Measurements from ENCODE around the gene OOSP4A. TPM values are rescaled to one million over a fixed set of nuclear protein-coding genes. Genes with fewer than 3 reads are reported as not detected.

OOSP4A gene
- total RNA-seq, 2 experiments from 2014 or later, result not detected

GRCh38 chr11:59967677-59968394, 4.0 kb downstream of the OOSP4A start:
- no peaks in the 10 kb centered on the region for H3K27me3 ChIP-seq (ENCODE audit: control insufficient read depth in 1 of 2, insufficient read depth in 2 of 2, low read length in 2 of 2)
- no peaks in the 10 kb centered on the region for H3K9me3 ChIP-seq (ENCODE audit: control insufficient read depth in 1 of 2, insufficient read depth in 1 of 2, low read length in 2 of 2)
- no peak for ATAC-seq (ENCODE audit: poor library complexity)
- intact Hi-C loops (cut with DNase I, micrococcal nuclease), result no loop called here
- POLR2A ChIA-PET, result no interaction called here
- H3K4me1 Mint-ChIP-seq (ENCODE audit: low read depth), result no peaks in the 10 kb centered on the region
- H3K27ac ChIP-seq (ENCODE audit: low read depth in 1 of 2, low read length in 2 of 2), result no peak overlapping the region
- H3K4me3 ChIP-seq (ENCODE audit: low read length), result no peak overlapping the region
- no peaks in the 10 kb centered on the region for H3K9me3 Mint-ChIP-seq
- DNase-seq, result no peak
- TF ChIP-seq CTCF (IDR thresholded peaks at IDR 0.05), result no peak
- H3K4me1 ChIP-seq (ENCODE audit: insufficient read depth, low read length), result no peaks in the 10 kb centered on the region
- H3K4me3 Mint-ChIP-seq, result no peak overlapping the region
- H3K27me3 Mint-ChIP-seq, result peaks cover 2% of the 10 kb centered on the region
- no peaks in the 10 kb centered on the region for H3K36me3 Mint-ChIP-seq (ENCODE audit: low read depth)
- CTCF ChIA-PET, result no interaction called here
- no peaks in the 10 kb centered on the region for H3K36me3 ChIP-seq (ENCODE audit: insufficient read depth, low read length)
- no peak overlapping the region for H3K27ac Mint-ChIP-seq

- Histone ChIP-seq H3K36me3 (ENCODE audit: insufficient read depth, low read length) (no peaks in the 10 kb centered on the region), H3K4me1 (ENCODE audit: insufficient read depth, low read length) (no peaks in the 10 kb centered on the region), H3K27me3 (ENCODE audit: control insufficient read depth in 1 of 2, insufficient read depth in 2 of 2, low read length in 2 of 2) (no peaks in the 10 kb centered on the region), H3K9me3 (ENCODE audit: control insufficient read depth in 1 of 2, insufficient read depth in 1 of 2, low read length in 2 of 2) (no peaks in the 10 kb centered on the region), H3K4me3 (ENCODE audit: low read length) (no peak overlapping the region), H3K27ac (ENCODE audit: low read depth in 1 of 2, low read length in 2 of 2) (no peak overlapping the region)
- DNase-seq, result no peak
- ATAC-seq (ENCODE audit: poor library complexity), result no peak
- Mint-ChIP-seq H3K36me3 (ENCODE audit: low read depth) (no peaks in the 10 kb centered on the region), H3K4me1 (ENCODE audit: low read depth) (no peaks in the 10 kb centered on the region), H3K27me3 (peaks cover 6% of the 10 kb centered on the region), H3K9me3 (no peaks in the 10 kb centered on the region), H3K27ac (no peak overlapping the region), H3K4me3 (no peak overlapping the region)
- CTCF ChIA-PET, result no interaction called here
- POLR2A ChIA-PET, result no interaction called here
- intact Hi-C loops (cut with DNase I, micrococcal nuclease), result no loop called here
- no peak for TF ChIP-seq CTCF (IDR thresholded peaks at IDR 0.05)
Measured at GRCh38 chr11:59968395-59968783, 4.6 kb downstream of the OOSP4A start.

- H3K36me3 Mint-ChIP-seq (ENCODE audit: low read depth), result no peaks in the 10 kb centered on the region
- TF ChIP-seq CTCF (IDR thresholded peaks at IDR 0.05), result no peak
- ChIA-PET POLR2A (no interaction called here), CTCF (interaction anchor here (0.9 kb wide), 1 partner anchor 22 kb away, joined by 3 read pairs; no protein-coding TSS in a partner anchor)
- H3K4me1 Mint-ChIP-seq (ENCODE audit: low read depth), result no peaks in the 10 kb centered on the region
- no peak for ATAC-seq (ENCODE audit: poor library complexity)
- H3K27ac Mint-ChIP-seq, result no peak overlapping the region
- intact Hi-C loops (cut with DNase I, micrococcal nuclease), result no loop called here
- H3K27me3 ChIP-seq (ENCODE audit: control insufficient read depth in 1 of 2, insufficient read depth in 2 of 2, low read length in 2 of 2), result no peaks in the 10 kb centered on the region
- H3K4me3 ChIP-seq (ENCODE audit: low read length), result no peak overlapping the region
- no peak overlapping the region for H3K27ac ChIP-seq (ENCODE audit: low read depth in 1 of 2, low read length in 2 of 2)
- H3K27me3 Mint-ChIP-seq, result peaks cover 6% of the 10 kb centered on the region
- no peak for DNase-seq
- no peaks in the 10 kb centered on the region for H3K4me1 ChIP-seq (ENCODE audit: insufficient read depth, low read length)
- no peaks in the 10 kb centered on the region for H3K9me3 ChIP-seq (ENCODE audit: control insufficient read depth in 1 of 2, insufficient read depth in 1 of 2, low read length in 2 of 2)
- H3K4me3 Mint-ChIP-seq, result no peak overlapping the region
- no peaks in the 10 kb centered on the region for H3K9me3 Mint-ChIP-seq
- no peaks in the 10 kb centered on the region for H3K36me3 ChIP-seq (ENCODE audit: insufficient read depth, low read length)
Measured at GRCh38 chr11:59973097-59973496, 9.3 kb downstream of the OOSP4A start.
